Mammary epithelial cell (primary cell): ENCODE measurements around the gene GZMB.

Experiments used
- EZH2 ChIP-seq: IDR thresholded peaks from 2 replicates; pipeline ENCODE4 v1.6.1; 2012; ENCODE audit warnings: low read length, inconsistent platforms, borderline replicate concordance
- TF ChIP-seq, protein P1 (sequence below), 2 donors: IDR thresholded peaks in 1 of 2; conservative IDR thresholded peaks in 1 of 2; 2 replicates each; pipeline ENCODE4 v1.5.1; 2011 to 2012; ENCODE audit warnings: inconsistent platforms in 2 of 2, low read length in 2 of 2, mild to moderate bottlenecking in 2 of 2, control low read depth in 1 of 2, low read depth in 1 of 2; ENCODE audit not compliant: insufficient read depth in 1 of 2; ENCODE audit errors: extremely low read depth in 1 of 2

DNA sequence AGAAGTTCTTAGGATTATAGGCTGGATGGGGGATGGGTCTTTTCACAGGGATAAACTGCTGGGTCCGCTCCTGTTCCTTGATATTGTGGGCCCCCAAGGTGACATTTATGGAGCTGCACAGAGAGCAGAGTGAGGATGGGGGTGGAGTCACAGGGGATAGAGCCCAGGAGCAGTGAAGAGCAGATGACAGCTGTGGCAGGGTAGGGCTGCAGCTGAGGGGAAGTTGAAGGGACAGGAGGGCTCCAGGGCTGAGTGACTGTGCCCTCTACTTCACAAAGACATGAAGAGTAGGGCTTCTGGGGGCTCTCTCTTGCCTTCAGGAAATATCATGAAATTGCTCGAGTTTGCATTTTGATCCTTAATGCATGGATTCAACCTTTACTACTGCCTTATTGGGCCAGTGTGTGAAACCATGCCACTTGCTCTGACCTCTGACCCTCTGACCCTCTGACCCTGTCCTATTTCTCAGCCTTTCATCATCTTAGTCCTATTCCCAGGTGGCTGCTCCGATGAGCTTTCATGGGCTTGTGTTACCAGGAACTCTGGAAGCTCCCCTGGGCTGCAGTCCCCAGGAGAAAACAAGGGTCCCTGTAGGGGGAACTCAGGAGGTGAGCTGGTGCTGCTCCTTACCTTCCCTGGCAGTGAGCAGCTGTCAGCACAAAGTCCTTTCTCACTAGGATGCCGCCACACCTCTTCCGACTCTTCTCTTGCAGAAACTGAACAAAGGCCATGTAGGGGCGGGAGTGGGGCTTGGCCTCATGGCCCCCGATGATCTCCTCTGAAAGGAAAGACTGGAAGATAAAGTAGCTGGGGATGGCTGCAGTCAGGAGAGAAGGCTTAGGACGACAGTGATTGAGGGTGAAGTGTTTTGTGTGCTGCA is 26.1 kb downstream of the GZMB start:
- no peak for TF ChIP-seq EZH2
- TF ChIP-seq, protein P1, sequence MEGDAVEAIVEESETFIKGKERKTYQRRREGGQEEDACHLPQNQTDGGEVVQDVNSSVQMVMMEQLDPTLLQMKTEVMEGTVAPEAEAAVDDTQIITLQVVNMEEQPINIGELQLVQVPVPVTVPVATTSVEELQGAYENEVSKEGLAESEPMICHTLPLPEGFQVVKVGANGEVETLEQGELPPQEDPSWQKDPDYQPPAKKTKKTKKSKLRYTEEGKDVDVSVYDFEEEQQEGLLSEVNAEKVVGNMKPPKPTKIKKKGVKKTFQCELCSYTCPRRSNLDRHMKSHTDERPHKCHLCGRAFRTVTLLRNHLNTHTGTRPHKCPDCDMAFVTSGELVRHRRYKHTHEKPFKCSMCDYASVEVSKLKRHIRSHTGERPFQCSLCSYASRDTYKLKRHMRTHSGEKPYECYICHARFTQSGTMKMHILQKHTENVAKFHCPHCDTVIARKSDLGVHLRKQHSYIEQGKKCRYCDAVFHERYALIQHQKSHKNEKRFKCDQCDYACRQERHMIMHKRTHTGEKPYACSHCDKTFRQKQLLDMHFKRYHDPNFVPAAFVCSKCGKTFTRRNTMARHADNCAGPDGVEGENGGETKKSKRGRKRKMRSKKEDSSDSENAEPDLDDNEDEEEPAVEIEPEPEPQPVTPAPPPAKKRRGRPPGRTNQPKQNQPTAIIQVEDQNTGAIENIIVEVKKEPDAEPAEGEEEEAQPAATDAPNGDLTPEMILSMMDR (conservative IDR thresholded peaks at IDR 0.05 in 1 of 2, IDR thresholded peaks at IDR 0.05 in 1 of 2; ENCODE audit: extremely low read depth in 1 of 2, insufficient read depth in 1 of 2, low read depth in 1 of 2, low read length in 2 of 2) = no peak
